GM21529 (cell line): Measurements from ENCODE around the gene TMEM59.

Experiments
- ATAC-seq: cut with Tn5 transposase; IDR thresholded peaks from one replicate; pipeline ENCODE4 v1.9.1; 2021; ENCODE audit not compliant: unreplicated experiment

The TMEM59 gene

DNA sequence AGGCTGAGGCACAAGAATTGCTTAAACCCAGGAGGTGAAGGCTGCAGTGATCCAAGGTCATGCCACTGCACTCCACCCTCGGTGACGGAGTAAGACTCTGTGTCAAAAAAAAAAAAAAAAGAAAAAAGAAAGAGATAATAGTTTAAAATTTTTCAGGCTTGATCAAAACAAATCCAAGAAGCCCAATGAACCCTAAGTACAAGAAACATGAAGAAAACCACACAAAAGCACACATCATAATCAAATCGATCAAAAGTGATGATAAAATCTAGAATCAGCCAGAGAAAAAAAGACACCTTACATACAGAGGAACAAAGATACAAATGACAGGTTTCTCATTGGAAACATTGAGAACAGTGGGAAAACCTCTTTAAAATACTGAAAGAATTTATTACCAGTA lies 66.5 kb downstream of the TMEM59 start:
- ATAC-seq = no peak

GRCh38 chr1:53984726-53985125 lies 68.3 kb downstream of the TMEM59 start:
- no peak for ATAC-seq

GRCh38 chr1:53982763-53983104 lies 70.3 kb downstream of the TMEM59 start:
- no peak for ATAC-seq

DNA sequence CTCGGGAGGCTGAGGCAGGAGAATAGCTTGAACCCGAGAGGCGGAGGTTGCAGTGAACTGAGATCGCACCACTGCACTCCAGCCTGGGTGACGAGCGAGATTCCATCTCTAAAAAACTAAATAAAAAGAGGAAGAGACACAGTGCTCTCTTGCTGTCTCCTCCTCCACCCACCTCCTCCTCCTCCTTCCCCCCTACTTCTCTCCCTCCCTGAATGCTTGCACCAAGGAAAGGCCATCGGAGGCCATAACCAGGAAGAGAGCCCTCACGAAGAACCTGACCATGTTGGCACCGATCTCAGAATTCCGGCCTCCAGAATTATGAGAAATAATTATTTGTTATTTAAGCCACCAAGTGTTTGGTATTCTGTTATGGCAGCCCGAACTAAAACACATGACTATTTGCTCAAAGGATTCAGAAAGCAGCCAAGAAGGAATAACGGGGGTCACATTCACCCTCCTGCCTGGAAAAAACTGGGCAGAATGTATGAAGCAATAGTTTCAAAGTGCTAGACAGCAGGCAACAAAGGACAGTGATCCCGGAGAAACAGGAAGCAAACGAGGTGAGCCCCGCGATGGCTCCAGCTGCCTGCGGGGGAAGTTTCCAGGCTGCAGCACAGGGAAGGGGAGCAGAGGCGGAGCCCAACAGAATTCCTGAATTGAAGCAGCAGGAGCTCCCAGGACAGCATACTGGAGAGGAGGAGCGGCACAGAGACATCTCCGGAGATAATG lies 70.8 kb downstream of the TMEM59 start:
- no peak for ATAC-seq

DNA sequence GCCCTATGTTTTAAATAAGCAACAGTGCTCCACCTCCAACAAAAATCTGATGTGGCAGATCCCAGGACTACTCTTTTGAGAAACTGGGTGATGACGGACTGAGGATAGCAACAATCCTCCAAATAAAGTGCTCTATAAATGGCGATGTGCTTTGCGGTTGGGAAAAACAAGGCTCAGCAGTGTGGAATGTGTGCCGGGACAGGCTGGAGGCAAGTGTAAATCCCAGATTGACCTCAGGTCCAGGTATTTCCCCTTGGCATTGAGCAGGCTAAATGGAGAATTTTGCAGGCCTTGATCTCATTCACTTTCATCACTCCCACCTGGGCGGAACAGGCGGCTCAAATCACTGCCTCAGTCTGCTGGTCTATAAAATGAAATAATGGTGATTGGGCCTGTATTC lies 71.8 kb downstream of the TMEM59 start:
- ATAC-seq = no peak

- ATAC-seq = no peak
These were observed 73.1 kb downstream of the TMEM59 start for GRCh38 chr1:53979712-53980450.
